Ureter (tissue), 1 donor: ENCODE data around the gene ZMYND15. TPM values are rescaled to one million over a fixed set of nuclear protein-coding genes. Genes with fewer than 3 reads are reported as not detected.

Source experiments
- DNase-seq: peaks from one replicate; pipeline ENCODE4 v3.0.0-alpha.2; 2020; ENCODE audit warnings: low spot score
- total RNA-seq: library from RNA; stranded (reverse); gene quantifications from one replicate; pipeline ENCODE4 v1.2.4, GENCODE V29; 2023
- donor health status: DM: yes; HTN: yes; CAD: no.

Gene ZMYND15
- total RNA-seq, 1 donor from 2014 or later: 1.7 TPM

- DNase-seq: no peak
Measured at GRCh38 chr17:4743216-4743615, 3.6 kb downstream of the ZMYND15 start.

GRCh38 chr17:4743898-4744297, 4.3 kb downstream of the ZMYND15 start:
- no peak for DNase-seq

GRCh38 chr17:4744999-4745969, 5.7 kb downstream of the ZMYND15 start:
- DNase-seq: no peak

- no peak for DNase-seq
Measured at GRCh38 chr17:4747847-4748246, 8.2 kb downstream of the ZMYND15 start.

- no peak for DNase-seq
Measured at GRCh38 chr17:4748686-4749085, 9.1 kb downstream of the ZMYND15 start.

GRCh38 chr17:4750606-4751005, 11.0 kb downstream of the ZMYND15 start:
- no peak for DNase-seq

GRCh38 chr17:4751932-4752331, 12.3 kb downstream of the ZMYND15 start:
- DNase-seq: no peak

- DNase-seq: no peak
Measured at GRCh38 chr17:4753392-4753791, 13.8 kb downstream of the ZMYND15 start.

GRCh38 chr17:4759776-4760236, 20.2 kb downstream of the ZMYND15 start:
- DNase-seq: no peak

- no peak for DNase-seq
Measured at GRCh38 chr17:4764595-4764994, 25.0 kb downstream of the ZMYND15 start.

GRCh38 chr17:4766201-4766600, 26.6 kb downstream of the ZMYND15 start:
- DNase-seq: no peak

GRCh38 chr17:4766723-4767122, 27.1 kb downstream of the ZMYND15 start:
- no peak for DNase-seq

GRCh38 chr17:4768298-4768697, 28.7 kb downstream of the ZMYND15 start:
- DNase-seq: no peak

- DNase-seq: no peak
Measured at GRCh38 chr17:4769628-4770027, 30.0 kb downstream of the ZMYND15 start.

GRCh38 chr17:4771519-4772234, 32.0 kb downstream of the ZMYND15 start, which contains the start of gene TM4SF5:
TSS of gene TM4SF5 (plus strand) at chr17:4771886. CDS start at chr17:4771923, 37 bp downstream.
- DNase-seq: no peak

- no peak for DNase-seq
Measured at GRCh38 chr17:4772235-4772613, 32.6 kb downstream of the ZMYND15 start.

GRCh38 chr17:4777969-4778760, 38.5 kb downstream of the ZMYND15 start:
- no peak for DNase-seq

- DNase-seq: no peak
Measured at GRCh38 chr17:4780325-4780955, 40.8 kb downstream of the ZMYND15 start.

- DNase-seq: no peak
Measured at GRCh38 chr17:4782652-4783051, 43.0 kb downstream of the ZMYND15 start.

- no peak for DNase-seq
Measured at GRCh38 chr17:4785311-4786105, 45.9 kb downstream of the ZMYND15 start.
